Measurements from ENCODE around the gene CFAP100. TPM values are rescaled to one million over a fixed set of nuclear protein-coding genes. Genes with fewer than 3 reads are reported as not detected.

The CFAP100 gene
- total RNA-seq, 1 donor from 2014 or later, result not detected

GRCh38 chr3:126472277-126473006 lies 77.7 kb downstream of the CFAP100 start:
- no peak overlapping the region for H3K4me3 ChIP-seq (ENCODE audit: insufficient read depth, low read depth, low read length)
- Mint-ChIP-seq H3K27me3 (ENCODE audit: low read depth, unreplicated experiment) (no peaks in the 10 kb centered on the region), H3K27ac (ENCODE audit: unreplicated experiment) (peak overlapping the region; percentile 43), H3K9me3 (ENCODE audit: unreplicated experiment) (peaks cover 2% of the 10 kb centered on the region), H3K4me1 (ENCODE audit: low read depth, unreplicated experiment) (peaks cover 36% of the 10 kb centered on the region), H3K4me3 (ENCODE audit: unreplicated experiment) (peak overlapping the region; percentile 61), H3K36me3 (ENCODE audit: low read depth, unreplicated experiment) (peaks cover 21% of the 10 kb centered on the region)
- FAIRE-seq, result peak; percentile 45
- H3K9ac ChIP-seq (ENCODE audit: low read length), result no peak overlapping the region
- peaks cover 27% of the 10 kb centered on the region for H3K36me3 ChIP-seq (ENCODE audit: insufficient read depth, low read length)
- H3K27me3 ChIP-seq (ENCODE audit: insufficient read depth, low read length), result no peaks in the 10 kb centered on the region
- peaks cover 69% of the 10 kb centered on the region for H3K79me2 ChIP-seq (ENCODE audit: insufficient read depth, low read length)
- DNase-seq (ENCODE audit: low read depth), result peak; percentile 96
- peak overlapping the region; percentile 99 for H3K4me2 ChIP-seq (ENCODE audit: low read length)
- H3K4me1 ChIP-seq (ENCODE audit: insufficient read depth, low read length), result peaks cover 35% of the 10 kb centered on the region
- H3K27ac ChIP-seq (ENCODE audit: low read depth, low read length), result no peak overlapping the region
- TF ChIP-seq CTCF (IDR thresholded peaks at IDR 0.05; ENCODE audit: insufficient read depth, low read depth, low read length) (no peak), EZH2 (IDR thresholded peaks at IDR 0.05; ENCODE audit: insufficient read depth, low read length) (no peak)
- H2AFZ ChIP-seq (ENCODE audit: low read depth, low read length), result no peak overlapping the region
- H3K9me3 ChIP-seq (ENCODE audit: insufficient read depth, low read depth, low read length), result no peaks in the 10 kb centered on the region
- H4K20me1 ChIP-seq (ENCODE audit: insufficient read depth, low read length), result peaks cover 74% of the 10 kb centered on the region

DNA sequence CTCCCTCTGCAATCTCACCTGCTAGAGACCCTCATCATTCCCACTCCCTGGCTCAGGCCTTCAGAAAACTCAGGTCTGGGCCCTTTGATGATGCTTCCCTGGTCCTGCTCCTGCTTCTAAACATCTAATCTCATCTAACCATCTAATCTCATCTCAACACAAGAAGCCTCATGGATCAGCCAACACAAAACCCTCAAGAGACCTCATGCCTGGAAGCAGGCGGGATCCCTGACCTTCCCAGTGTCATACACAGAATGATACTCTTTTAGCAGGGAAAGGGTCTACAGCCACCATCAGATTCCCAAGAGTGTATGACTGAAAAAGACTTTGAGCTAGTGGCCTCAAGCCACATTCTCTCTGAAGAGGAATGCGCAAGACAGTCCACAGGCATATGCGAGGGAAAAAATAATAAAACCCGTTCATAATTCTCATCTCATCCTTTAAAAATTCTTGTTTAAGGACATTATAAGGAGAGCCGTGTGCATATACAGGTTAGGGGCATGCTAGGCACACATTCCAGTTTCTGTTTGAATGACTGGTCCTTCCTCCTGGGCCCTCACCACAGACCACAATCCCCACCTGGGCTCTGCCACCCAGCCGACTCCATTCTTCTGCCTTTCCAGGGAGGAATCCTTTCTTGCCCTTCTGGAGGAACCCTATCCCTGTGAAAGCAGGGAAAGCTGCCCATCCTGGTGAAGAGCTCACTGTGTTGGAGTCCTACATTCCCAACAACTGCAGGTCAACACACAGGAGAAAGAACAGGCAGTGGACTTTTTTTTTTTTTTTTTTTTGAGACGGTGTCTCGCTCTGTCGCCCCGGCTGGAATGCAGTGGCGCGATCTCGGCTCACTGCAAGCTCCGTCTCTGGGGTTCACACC lies 78.8 kb downstream of the CFAP100 start:
- H3K27me3 ChIP-seq (ENCODE audit: insufficient read depth, low read length), result no peaks in the 10 kb centered on the region
- H3K9me3 Mint-ChIP-seq (ENCODE audit: unreplicated experiment), result peaks cover 2% of the 10 kb centered on the region
- peaks cover 17% of the 10 kb centered on the region for H3K36me3 ChIP-seq (ENCODE audit: insufficient read depth, low read length)
- TF ChIP-seq EZH2 (IDR thresholded peaks at IDR 0.05; ENCODE audit: insufficient read depth, low read length), result no peak
- TF ChIP-seq CTCF (IDR thresholded peaks at IDR 0.05; ENCODE audit: insufficient read depth, low read depth, low read length), result no peak
- no peak overlapping the region for H3K9ac ChIP-seq (ENCODE audit: low read length)
- H3K27ac ChIP-seq (ENCODE audit: low read depth, low read length), result no peak overlapping the region
- peaks cover 32% of the 10 kb centered on the region for H3K4me1 Mint-ChIP-seq (ENCODE audit: low read depth, unreplicated experiment)
- peak overlapping the region; percentile 99 for H3K4me2 ChIP-seq (ENCODE audit: low read length)
- peaks cover 35% of the 10 kb centered on the region for H3K4me1 ChIP-seq (ENCODE audit: insufficient read depth, low read length)
- H3K4me3 ChIP-seq (ENCODE audit: insufficient read depth, low read depth, low read length), result no peak overlapping the region
- FAIRE-seq (no peak), DNase-seq (ENCODE audit: low read depth) (no peak)
- H3K27ac Mint-ChIP-seq (ENCODE audit: unreplicated experiment), result peak overlapping the region; percentile 84
- no peaks in the 10 kb centered on the region for H3K9me3 ChIP-seq (ENCODE audit: insufficient read depth, low read depth, low read length)
- H2AFZ ChIP-seq (ENCODE audit: low read depth, low read length), result no peak overlapping the region
- H3K4me3 Mint-ChIP-seq (ENCODE audit: unreplicated experiment), result peak overlapping the region; percentile 97
- peaks cover 63% of the 10 kb centered on the region for H4K20me1 ChIP-seq (ENCODE audit: insufficient read depth, low read length)
- peaks cover 17% of the 10 kb centered on the region for H3K36me3 Mint-ChIP-seq (ENCODE audit: low read depth, unreplicated experiment)
- H3K79me2 ChIP-seq (ENCODE audit: insufficient read depth, low read length), result peaks cover 61% of the 10 kb centered on the region
- no peaks in the 10 kb centered on the region for H3K27me3 Mint-ChIP-seq (ENCODE audit: low read depth, unreplicated experiment)
